Progenitor cell of endocrine pancreas (in vitro differentiated cells): ENCODE measurements around the gene PTGR1. TPM values are rescaled to one million over a fixed set of nuclear protein-coding genes. Genes with fewer than 3 reads are reported as not detected.
"Not testable (repeated sequence)": the region's sequence is repeated elsewhere in the genome, so short reads cannot be mapped to it uniquely, and the experiment has no call there.

Source experiments
- DNase-seq: peaks from one replicate; pipeline ENCODE4 v3.0.0; 2021; ENCODE audit warnings: low spot score; ENCODE audit not compliant: unreplicated experiment
- H3K27ac Mint-ChIP-seq: 2 replicates; pipeline ENCODE4 v1.8.0; 2021; ENCODE audit warnings: mild to moderate bottlenecking, moderate library complexity, mixed read lengths
- H3K27me3 Mint-ChIP-seq: 2 replicates; pipeline ENCODE4 v1.8.0; 2021; ENCODE audit warnings: mixed read lengths
- H3K36me3 Mint-ChIP-seq: 2 replicates; pipeline ENCODE4 v1.8.0; 2022; ENCODE audit warnings: mixed read lengths; ENCODE audit not compliant: insufficient read depth
- H3K4me1 Mint-ChIP-seq: 2 replicates; pipeline ENCODE4 v1.8.0; 2021; ENCODE audit warnings: low read depth, mixed read lengths
- H3K4me3 Mint-ChIP-seq: 2 replicates; pipeline ENCODE4 v1.8.0; 2021; ENCODE audit warnings: low read depth, mild to moderate bottlenecking, moderate library complexity, mixed read lengths
- H3K9me3 Mint-ChIP-seq: 2 replicates; pipeline ENCODE4 v1.8.0; 2021; ENCODE audit warnings: low read depth, mixed read lengths
- total RNA-seq: library from RNA; stranded (reverse); gene quantifications from 2 replicates; pipeline ENCODE4 v1.2.1, GENCODE V29; 2021
- TF ChIP-seq, protein P1 (sequence below): fragments of 200-600 bp; sonication (generic); IDR thresholded peaks from one replicate; pipeline ENCODE4 v1.5.0; 2021; ENCODE audit warnings: antibody characterized with exemption, mild to moderate bottlenecking; ENCODE audit not compliant: unreplicated experiment

Gene PTGR1
- total RNA-seq, 1 donor from 2014 or later, result 50.1 TPM

DNA sequence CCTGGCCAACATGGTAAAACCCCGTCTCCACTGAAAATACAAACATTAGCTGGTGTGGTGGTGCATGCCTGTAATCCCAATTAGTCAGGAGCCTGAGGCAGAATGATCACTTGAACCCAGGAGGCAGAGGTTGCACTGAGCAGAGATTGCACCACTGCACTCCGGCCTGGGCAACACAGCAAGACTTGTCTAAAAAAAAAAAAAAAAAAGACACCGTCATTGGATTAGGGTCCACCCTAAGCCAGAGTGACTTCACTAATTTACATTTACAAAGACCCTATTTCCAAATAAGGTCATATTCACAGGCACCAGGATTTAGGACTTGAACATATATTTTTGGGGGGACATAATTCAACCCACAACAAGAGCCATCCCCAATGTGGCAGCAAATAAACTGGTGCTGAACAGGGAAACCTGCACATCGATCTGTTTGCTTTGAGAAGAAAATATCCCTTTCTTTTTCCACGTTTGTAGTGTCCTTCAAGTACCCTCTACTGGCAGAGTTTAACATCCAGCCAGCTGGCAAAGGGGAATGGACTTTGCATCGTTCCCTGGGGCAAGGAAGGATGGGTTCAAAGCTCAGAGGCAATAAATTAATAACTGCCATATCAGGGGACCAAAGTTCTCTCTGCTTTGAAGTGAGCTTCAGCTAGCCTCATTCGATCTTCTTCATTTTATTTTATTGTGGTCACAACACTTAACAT, 28.0 kb upstream of the PTGR1 start:
- no peak for DNase-seq
- Mint-ChIP-seq H3K27me3 (no peaks in the 10 kb centered on the region), H3K9me3 (no peaks in the 10 kb centered on the region), H3K4me1 (peaks cover 9% of the 10 kb centered on the region), H3K36me3 (no peaks in the 10 kb centered on the region), H3K4me3 (no peak overlapping the region), H3K27ac (no peak overlapping the region)
- TF ChIP-seq, protein P1, sequence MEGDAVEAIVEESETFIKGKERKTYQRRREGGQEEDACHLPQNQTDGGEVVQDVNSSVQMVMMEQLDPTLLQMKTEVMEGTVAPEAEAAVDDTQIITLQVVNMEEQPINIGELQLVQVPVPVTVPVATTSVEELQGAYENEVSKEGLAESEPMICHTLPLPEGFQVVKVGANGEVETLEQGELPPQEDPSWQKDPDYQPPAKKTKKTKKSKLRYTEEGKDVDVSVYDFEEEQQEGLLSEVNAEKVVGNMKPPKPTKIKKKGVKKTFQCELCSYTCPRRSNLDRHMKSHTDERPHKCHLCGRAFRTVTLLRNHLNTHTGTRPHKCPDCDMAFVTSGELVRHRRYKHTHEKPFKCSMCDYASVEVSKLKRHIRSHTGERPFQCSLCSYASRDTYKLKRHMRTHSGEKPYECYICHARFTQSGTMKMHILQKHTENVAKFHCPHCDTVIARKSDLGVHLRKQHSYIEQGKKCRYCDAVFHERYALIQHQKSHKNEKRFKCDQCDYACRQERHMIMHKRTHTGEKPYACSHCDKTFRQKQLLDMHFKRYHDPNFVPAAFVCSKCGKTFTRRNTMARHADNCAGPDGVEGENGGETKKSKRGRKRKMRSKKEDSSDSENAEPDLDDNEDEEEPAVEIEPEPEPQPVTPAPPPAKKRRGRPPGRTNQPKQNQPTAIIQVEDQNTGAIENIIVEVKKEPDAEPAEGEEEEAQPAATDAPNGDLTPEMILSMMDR, result no peak

DNA sequence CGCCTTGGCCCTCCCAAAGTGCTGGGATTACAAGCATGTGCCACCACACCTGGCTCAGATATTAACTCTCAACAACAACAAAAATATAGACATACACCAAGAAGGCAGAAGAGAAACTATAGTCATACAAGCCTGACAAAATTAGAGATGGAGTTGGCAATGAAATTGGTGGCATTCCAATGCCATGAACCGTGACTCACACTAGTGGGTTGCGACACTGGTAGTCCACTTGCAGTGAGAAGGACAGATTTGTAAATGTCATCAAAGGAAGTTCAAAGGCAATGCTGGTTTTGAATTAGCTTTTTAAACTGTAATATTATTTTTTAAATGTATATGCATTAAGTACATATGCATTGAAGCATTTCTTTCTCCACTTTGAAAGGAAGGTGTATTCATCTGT, 23.2 kb upstream of the PTGR1 start:
- H3K27ac Mint-ChIP-seq, result no peak overlapping the region
- H3K27me3 Mint-ChIP-seq, result no peaks in the 10 kb centered on the region
- H3K4me3 Mint-ChIP-seq, result no peak overlapping the region
- TF ChIP-seq, protein P1, result no peak
- no peak for DNase-seq
- H3K9me3 Mint-ChIP-seq, result no peaks in the 10 kb centered on the region
- no peaks in the 10 kb centered on the region for H3K36me3 Mint-ChIP-seq
- H3K4me1 Mint-ChIP-seq, result no peaks in the 10 kb centered on the region

DNA sequence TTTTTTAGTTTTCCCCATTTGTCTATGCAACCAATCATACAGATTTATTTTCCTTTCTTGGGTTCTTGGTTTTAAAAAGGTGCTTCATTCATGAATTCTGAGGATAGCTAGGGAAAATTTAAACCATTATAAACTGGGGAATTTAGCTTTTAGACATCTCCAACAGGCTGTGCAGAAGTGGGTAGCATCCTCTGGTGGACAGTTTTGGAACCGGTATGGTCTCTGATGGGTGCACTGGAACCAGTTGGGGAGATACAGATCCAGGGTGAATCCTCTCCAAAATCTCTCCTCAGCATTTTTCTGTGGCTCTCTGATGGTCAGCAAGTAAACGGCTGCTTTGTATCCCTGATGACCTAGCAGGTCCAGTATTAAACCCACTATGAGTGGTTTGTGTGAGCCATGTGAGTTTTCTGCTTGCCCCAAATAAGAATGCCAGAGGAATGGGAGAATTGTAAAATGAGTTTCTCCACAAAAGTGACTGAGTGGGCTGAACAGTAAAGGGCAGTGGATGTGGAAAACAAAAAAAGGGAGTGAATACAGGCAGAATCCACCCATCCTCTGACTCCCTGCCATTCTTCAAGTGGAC, 22.5 kb upstream of the PTGR1 start:
- Mint-ChIP-seq H3K36me3 (no peaks in the 10 kb centered on the region), H3K4me1 (no peaks in the 10 kb centered on the region), H3K27me3 (no peaks in the 10 kb centered on the region), H3K9me3 (no peaks in the 10 kb centered on the region), H3K27ac (no peak overlapping the region), H3K4me3 (no peak overlapping the region)
- no peak for DNase-seq
- TF ChIP-seq, protein P1, result peak; percentile 58

DNA sequence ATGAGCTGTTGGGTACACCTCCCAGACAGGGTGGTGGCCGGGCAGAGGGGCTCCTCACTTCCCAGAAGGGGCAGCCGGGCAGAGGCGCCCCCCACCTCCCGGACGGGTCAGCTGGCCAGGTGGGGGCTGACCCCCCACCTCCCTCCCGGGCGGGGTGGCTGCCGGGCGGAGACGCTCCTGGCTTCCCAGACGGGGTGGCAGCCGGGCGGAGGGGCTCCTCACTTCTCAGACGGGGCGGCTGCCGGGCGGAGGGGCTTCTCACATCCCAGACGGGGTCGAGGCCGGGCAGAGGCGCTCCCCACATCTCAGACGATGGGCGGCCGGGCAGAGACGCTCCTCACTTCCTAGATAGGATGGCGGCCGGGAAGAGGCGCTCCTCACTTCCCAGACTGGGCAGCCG, 17.9 kb upstream of the PTGR1 start:
- not testable (repeated sequence) for H3K4me1 Mint-ChIP-seq, H3K36me3 Mint-ChIP-seq, H3K4me3 Mint-ChIP-seq, H3K27ac Mint-ChIP-seq, DNase-seq, H3K27me3 Mint-ChIP-seq, H3K9me3 Mint-ChIP-seq

DNA sequence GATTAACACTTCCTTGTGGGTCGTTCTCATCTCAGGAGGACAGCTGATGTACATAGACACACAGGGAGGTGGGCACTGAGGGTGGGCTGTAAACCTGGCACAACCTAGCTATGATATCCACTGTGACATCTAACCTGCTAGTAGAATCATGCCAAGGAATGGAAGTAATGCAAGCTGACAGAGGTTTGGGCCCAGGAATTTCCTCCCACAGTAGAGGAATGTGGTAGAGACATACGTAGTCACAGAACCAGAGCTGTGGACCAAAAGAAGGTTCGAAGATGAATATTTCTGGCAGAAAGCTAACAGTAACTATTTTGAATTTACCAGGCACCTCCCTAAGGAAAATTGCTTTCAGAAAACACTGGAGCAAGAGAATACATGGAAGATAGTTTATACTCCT, 16.5 kb upstream of the PTGR1 start:
- H3K27ac Mint-ChIP-seq, result no peak overlapping the region
- H3K4me3 Mint-ChIP-seq, result no peak overlapping the region
- no peaks in the 10 kb centered on the region for H3K36me3 Mint-ChIP-seq
- TF ChIP-seq, protein P1, result no peak
- peaks cover 4% of the 10 kb centered on the region for H3K27me3 Mint-ChIP-seq
- H3K4me1 Mint-ChIP-seq, result peaks cover 2% of the 10 kb centered on the region
- no peaks in the 10 kb centered on the region for H3K9me3 Mint-ChIP-seq
- DNase-seq, result no peak
